Esophagus muscularis mucosa (tissue), 4 donors: ENCODE measurements around the gene TSSK2. TPM values are rescaled to one million over a fixed set of nuclear protein-coding genes. Genes with fewer than 3 reads are reported as not detected.
"Not testable (repeated sequence)": the region's sequence is repeated elsewhere in the genome, so short reads cannot be mapped to it uniquely, and the experiment has no call there.

Experiments
- DNase-seq: peaks from one replicate; pipeline ENCODE4 v3.0.0-alpha.2; 2017; ENCODE audit errors: extremely low spot score
- H3K27ac ChIP-seq, 4 donors: fragments of 200-600 bp; sonication (generic); replicated peaks in 1 of 4; 1 replicate in 3 of 4; 2 replicates in 1 of 4; pipeline ENCODE4 v1.5.1; 2016 to 2019; ENCODE audit warnings: mild to moderate bottlenecking in 1 of 4
- H3K27me3 ChIP-seq, 4 donors: fragments of 200-600 bp; sonication (generic); one replicate each; pipeline versions ENCODE4 v1.5.1 to v1.6.0; 2016 to 2019
- H3K36me3 ChIP-seq, 4 donors: fragments of 200-600 bp; sonication (generic); one replicate each; pipeline ENCODE4 v1.5.1; 2016 to 2019
- H3K4me1 ChIP-seq, 4 donors: fragments of 200-600 bp; sonication (generic); one replicate each; pipeline ENCODE4 v1.5.1; 2016 to 2019
- H3K4me3 ChIP-seq, 4 donors: fragments of 200-600 bp; sonication (generic); 1 replicate in 2 of 4; 2 replicates in 2 of 4; pipeline ENCODE4 v1.5.1; 2016 to 2019; ENCODE audit warnings: mild to moderate bottlenecking in 4 of 4, moderate library complexity in 1 of 4
- H3K9me3 ChIP-seq, 4 donors: fragments of 200-600 bp; sonication (generic); 1 replicate in 3 of 4; 2 replicates in 1 of 4; pipeline ENCODE4 v1.5.1; 2016 to 2019
- CTCF ChIP-seq, 3 experiments: fragments of 200-600 bp in 2 of 3; fragments of 450-650 bp in 1 of 3; sonication (generic) in 2 of 3; IDR thresholded peaks; one replicate each; pipeline ENCODE4 v1.5.1; 2017 to 2019; ENCODE audit warnings: antibody characterized with exemption in 3 of 3, mild to moderate bottlenecking in 2 of 3, moderate library complexity in 1 of 3
- EP300 ChIP-seq: sonication (generic); formaldehyde crosslinking; IDR thresholded peaks from one replicate; pipeline ENCODE4 v1.6.1; 2017; ENCODE audit warnings: antibody characterized with exemption
- POLR2A ChIP-seq: fragments of 450-650 bp; IDR thresholded peaks from one replicate; pipeline ENCODE4 v1.6.1; 2017; ENCODE audit warnings: antibody characterized with exemption, moderate library complexity, mild to moderate bottlenecking, low read depth
- POLR2AphosphoS5 ChIP-seq, 2 donors: sonication (generic); formaldehyde crosslinking; IDR thresholded peaks; one replicate each; pipeline ENCODE4 v1.6.1; 2017; ENCODE audit warnings: antibody characterized with exemption in 2 of 2
- WGBS: methylation state at CpG from one replicate; pipeline ENCODE4 v1.1.5; 2018; 5-methylcytosine and 5-hydroxymethylcytosine counted together
- intact Hi-C: fragments of 100-400 bp; cut with DNase I; formaldehyde crosslinking; loops from one replicate; pipeline ENCODE4 v1.15.1; 2023
- total RNA-seq, 4 donors: library from RNA; depleted of rRNA; stranded (reverse); fragments of >200 nt; gene quantifications; one replicate each; pipeline versions ENCODE4 v1.1.0 to v1.2.1, GENCODE V29; 2016

The TSSK2 gene
- not detected for total RNA-seq

- Histone ChIP-seq H3K4me1 (no peaks in the 10 kb centered on the region), H3K4me3 (no peak within 1 kb of the TSS), H3K36me3 (peaks cover 28 to 50% (median 46%) of the 10 kb centered on the region in 4 donors), H3K27ac (no peak within 1 kb of the TSS), H3K9me3 (no peaks in the 10 kb centered on the region), H3K27me3 (no peaks in the 10 kb centered on the region)
- DNase-seq, result no peak
- TF ChIP-seq POLR2A (no peak), POLR2AphosphoS5 (IDR thresholded peaks at IDR 0.05) (no peak), CTCF (IDR thresholded peaks at IDR 0.05) (no peak), EP300 (no peak)
- intact Hi-C loops, result no loop called here
- WGBS, result 94% methylated on average over 20 of the region's 27 CpGs
Observed at GRCh38 chr22:19130959-19131684, at the start of gene TSSK2. Gene TSSK2 (plus strand): TSS chr22:19131308. CDS start chr22:19131400, 92 bp downstream.

GRCh38 chr22:19081351-19081750 is 49.8 kb upstream of the TSSK2 start:
- intact Hi-C loops, result no loop called here
- Histone ChIP-seq H3K36me3 (peaks cover 0 to 32% (median 15%) of the 10 kb centered on the region in 4 donors), H3K9me3 (no peaks in the 10 kb centered on the region), H3K27me3 (no peaks in the 10 kb centered on the region), H3K4me1 (peaks cover 8 to 12% (median 10%) of the 10 kb centered on the region in 4 donors), H3K4me3 (no peak overlapping the region), H3K27ac (no peak overlapping the region)
- 78% methylated on average over 3 of the region's 3 CpGs for WGBS
- TF ChIP-seq CTCF (IDR thresholded peaks at IDR 0.05), result no peak
- TF ChIP-seq POLR2AphosphoS5 (IDR thresholded peaks at IDR 0.05), result no peak
- no peak for TF ChIP-seq EP300
- no peak for TF ChIP-seq POLR2A
- no peak for DNase-seq

- Histone ChIP-seq H3K36me3 (peaks cover 0 to 40% (median 21%) of the 10 kb centered on the region in 4 donors), H3K27me3 (no peaks in the 10 kb centered on the region), H3K4me1 (peaks cover 8 to 18% (median 10%) of the 10 kb centered on the region in 4 donors), H3K9me3 (no peaks in the 10 kb centered on the region), H3K27ac (no peak overlapping the region), H3K4me3 (no peak overlapping the region)
- TF ChIP-seq POLR2A (no peak), POLR2AphosphoS5 (IDR thresholded peaks at IDR 0.05) (no peak), EP300 (no peak), CTCF (IDR thresholded peaks at IDR 0.05) (no peak)
- no peak for DNase-seq
- 76% methylated on average over 3 of the region's 3 CpGs for WGBS
- intact Hi-C loops, result no loop called here
Observed at GRCh38 chr22:19082101-19082500, 49.0 kb upstream of the TSSK2 start.

- Histone ChIP-seq H3K4me3 (no peak overlapping the region), H3K4me1 (peaks cover 8 to 20% (median 10%) of the 10 kb centered on the region in 4 donors), H3K27me3 (no peaks in the 10 kb centered on the region), H3K9me3 (no peaks in the 10 kb centered on the region), H3K27ac (no peak overlapping the region), H3K36me3 (peaks cover 0 to 47% (median 25%) of the 10 kb centered on the region in 4 donors)
- 97% methylated on average over 13 of the region's 13 CpGs for whole genome bisulfite sequencing
- TF ChIP-seq POLR2AphosphoS5 (IDR thresholded peaks at IDR 0.05), result no peak
- TF ChIP-seq POLR2A, result no peak
- DNase-seq, result no peak
- intact Hi-C loops, result no loop called here
Observed at GRCh38 chr22:19082793-19083192, 48.3 kb upstream of the TSSK2 start.

GRCh38 chr22:19084126-19084525 is 47.0 kb upstream of the TSSK2 start:
- H3K4me3 ChIP-seq, H3K9me3 ChIP-seq, H3K27ac ChIP-seq, DNase-seq, intact Hi-C loops, H3K27me3 ChIP-seq: not testable (repeated sequence)
- H3K36me3 ChIP-seq, result peaks cover 0 to 60% (median 38%) of the 10 kb centered on the region in 4 donors
- WGBS, result 96% methylated on average over 25 of the region's 30 CpGs
- H3K4me1 ChIP-seq, result peaks cover 8 to 20% (median 10%) of the 10 kb centered on the region in 4 donors

- Histone ChIP-seq H3K4me1 (peaks cover 8 to 20% (median 10%) of the 10 kb centered on the region in 4 donors), H3K36me3 (peaks cover 0 to 64% (median 41%) of the 10 kb centered on the region in 4 donors)
- H3K27me3 ChIP-seq, H3K9me3 ChIP-seq, DNase-seq, H3K27ac ChIP-seq, H3K4me3 ChIP-seq, intact Hi-C loops: not testable (repeated sequence)
- 87% methylated on average over 4 of the region's 32 CpGs for WGBS
Observed at GRCh38 chr22:19084586-19084985, 46.5 kb upstream of the TSSK2 start.
